K562 treated with DMSO at 1 percent for 4 hours (cell line): ENCODE measurements around the gene JAGN1. TPM values are rescaled to one million over a fixed set of nuclear protein-coding genes. Genes with fewer than 3 reads are reported as not detected.

ENCODE experiments used
- total RNA-seq: library from RNA; unstranded; fragments of 300-600 nt; gene quantifications from 2 replicates; pipeline ENCODE4 v1.2.3, GENCODE V29; 2022; ENCODE audit not compliant: insufficient read depth

JAGN1 gene
- 45.5 and 55.9 TPM in 2 replicates for total RNA-seq

DNA sequence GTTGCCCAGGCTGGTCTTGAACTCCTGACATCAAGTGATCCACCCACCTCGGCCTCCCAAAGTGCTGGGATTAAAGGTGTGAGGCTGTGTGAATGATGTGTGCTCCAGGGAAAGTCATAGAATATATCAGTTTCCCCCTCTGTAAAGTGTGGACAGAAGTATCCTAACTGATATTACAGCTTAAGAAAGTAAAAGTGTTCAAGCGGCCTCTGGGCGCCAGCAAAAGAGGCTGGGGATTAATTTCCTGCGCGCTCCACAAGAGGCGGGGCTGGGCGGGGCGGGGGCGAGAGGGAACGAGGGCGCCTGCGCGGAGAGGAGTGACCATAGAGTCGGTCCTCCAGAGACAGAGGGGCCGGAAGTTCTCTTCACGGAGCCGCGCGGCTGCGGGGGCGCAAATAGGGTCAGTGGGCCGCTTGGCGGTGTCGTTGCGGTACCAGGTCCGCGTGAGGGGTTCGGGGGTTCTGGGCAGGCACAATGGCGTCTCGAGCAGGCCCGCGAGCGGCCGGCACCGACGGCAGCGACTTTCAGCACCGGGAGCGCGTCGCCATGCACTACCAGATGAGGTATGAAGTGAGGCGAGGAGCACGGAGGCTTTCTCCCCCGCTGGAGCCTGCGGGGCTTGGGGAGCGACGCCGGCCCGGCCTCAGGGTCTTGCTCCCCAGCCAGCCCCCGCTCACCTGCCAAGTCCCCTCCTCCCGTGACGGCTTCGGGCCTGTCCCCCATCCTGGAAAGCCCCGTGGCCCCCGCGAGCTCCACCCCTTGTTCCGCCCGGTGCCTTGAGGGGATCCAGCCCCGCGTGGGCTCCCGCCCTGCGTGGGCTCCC, at the start of gene JAGN1:
Gene JAGN1 (plus strand): TSS at position 362 of the 823 bp plus-strand sequence. CDS start 113 bp downstream, at position 475.

DNA sequence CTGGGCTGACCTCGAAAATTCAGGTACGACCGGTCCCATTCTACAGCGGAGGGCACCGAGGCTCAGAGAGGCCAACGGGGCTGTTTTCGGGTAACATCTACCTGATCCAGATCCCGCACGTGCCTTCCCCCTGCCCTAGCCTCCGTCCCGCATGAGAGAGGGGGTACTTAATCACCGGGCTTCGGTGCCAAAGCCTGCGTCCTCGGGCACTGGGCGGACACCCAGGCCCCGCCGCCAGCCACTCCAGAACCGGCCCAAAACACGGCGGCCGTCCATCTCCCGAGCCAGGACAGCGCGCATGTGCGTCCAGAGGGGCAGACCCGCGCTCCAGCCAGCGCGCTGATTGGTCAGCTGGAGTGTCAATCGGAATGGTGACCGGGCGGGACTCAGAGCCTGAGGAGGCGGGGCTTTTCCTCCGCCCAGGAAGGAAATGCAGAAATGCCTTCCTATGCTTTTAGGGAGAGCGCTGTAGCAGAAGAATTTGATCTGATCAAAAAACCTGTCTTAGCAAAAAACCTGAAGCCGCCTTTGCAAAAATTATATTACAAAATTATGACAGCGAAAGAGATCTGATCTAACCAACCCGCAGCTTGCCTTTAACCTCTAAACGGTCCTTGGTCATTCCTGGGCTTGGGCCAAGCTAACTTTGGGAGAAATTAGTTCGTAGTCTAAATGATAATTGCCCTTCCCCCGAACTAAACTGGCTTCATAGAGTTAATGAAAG, 46.5 kb upstream of the JAGN1 start, which contains the start of gene RPUSD3:
Gene RPUSD3 (minus strand): TSS at position 294 of the 724 bp plus-strand sequence. CDS start 18 bp downstream, at position 276.

DNA sequence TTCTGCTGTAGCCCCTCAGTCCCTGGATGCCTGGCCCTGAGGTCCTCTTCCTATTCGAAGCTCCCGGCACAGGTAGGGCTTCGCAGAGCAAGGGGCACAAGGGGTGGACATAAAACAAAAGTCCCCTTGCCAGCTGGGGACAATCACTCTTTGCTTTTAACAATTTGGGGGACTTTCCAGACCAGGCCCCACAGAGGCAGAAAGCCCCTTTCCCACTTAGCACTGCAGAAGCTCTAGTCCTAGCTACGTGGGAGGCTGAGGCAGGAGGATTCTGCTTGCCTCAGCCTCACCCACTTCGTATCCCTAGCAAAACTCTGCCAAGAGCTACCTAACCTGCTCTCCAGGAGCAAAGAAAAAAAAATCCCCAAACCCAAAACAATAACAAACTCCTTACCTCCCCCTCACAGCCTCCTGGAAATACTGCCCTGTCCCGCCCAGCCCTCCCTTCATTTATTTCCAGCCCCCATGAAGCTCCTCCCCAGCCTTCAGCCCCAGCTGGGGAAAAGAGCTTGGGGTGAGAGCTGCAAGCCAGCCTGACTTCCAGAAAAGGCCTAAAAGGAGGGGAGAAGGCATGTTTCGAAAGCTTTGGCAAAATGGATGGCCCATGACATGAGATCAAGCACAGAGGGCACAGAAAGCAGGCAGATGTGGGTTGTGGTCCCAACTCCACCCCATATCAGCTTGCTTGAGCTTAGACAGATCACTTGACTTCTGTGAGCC, 10.4 kb upstream of the JAGN1 start, which contains the start of gene CIDEC:
Gene CIDEC (minus strand): TSS at position 424 of the 720 bp plus-strand sequence. CDS start 1,767 bp downstream, outside the sequence.

DNA sequence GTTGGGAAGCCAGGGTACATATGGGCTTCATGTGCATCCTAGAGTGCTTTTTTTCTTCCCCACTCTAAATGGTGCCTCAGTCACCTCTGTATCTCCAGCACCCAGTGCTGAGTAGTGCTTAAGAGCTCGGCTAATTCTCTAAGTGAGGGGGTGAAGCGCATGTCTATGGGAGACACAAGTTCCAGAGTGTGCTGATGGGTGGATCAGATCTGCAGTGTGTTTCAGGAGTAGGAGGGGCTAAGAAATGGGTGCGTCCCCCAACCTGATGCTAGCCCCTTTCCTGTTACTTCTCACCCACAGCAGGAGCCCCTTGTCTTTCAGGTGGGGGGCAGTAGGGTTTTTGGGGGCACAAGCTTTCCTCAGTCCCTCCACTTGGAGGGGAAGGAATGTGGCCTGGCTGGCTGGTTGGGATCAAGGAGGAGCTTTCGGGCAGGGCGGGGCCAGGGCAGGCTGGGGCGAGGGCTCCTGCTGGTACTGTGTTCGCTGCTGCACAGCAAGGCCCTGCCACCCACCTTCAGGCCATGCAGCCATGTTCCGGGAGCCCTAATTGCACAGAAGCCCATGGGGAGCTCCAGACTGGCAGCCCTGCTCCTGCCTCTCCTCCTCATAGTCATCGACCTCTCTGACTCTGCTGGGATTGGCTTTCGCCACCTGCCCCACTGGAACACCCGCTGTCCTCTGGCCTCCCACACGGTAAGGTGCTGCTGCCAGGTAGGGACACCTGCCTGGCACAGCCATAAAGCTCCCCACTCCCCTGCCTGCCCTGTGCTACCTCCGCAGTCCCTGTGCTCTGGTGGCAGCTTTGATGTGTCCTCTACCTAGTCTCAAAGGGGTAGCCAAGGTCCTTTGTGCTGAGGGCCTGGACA, 12.2 kb downstream of the JAGN1 start, which contains the start of gene IL17RE:
Gene IL17RE (plus strand): TSS at position 477 of the 866 bp plus-strand sequence. CDS start 85 bp downstream, at position 562.

DNA sequence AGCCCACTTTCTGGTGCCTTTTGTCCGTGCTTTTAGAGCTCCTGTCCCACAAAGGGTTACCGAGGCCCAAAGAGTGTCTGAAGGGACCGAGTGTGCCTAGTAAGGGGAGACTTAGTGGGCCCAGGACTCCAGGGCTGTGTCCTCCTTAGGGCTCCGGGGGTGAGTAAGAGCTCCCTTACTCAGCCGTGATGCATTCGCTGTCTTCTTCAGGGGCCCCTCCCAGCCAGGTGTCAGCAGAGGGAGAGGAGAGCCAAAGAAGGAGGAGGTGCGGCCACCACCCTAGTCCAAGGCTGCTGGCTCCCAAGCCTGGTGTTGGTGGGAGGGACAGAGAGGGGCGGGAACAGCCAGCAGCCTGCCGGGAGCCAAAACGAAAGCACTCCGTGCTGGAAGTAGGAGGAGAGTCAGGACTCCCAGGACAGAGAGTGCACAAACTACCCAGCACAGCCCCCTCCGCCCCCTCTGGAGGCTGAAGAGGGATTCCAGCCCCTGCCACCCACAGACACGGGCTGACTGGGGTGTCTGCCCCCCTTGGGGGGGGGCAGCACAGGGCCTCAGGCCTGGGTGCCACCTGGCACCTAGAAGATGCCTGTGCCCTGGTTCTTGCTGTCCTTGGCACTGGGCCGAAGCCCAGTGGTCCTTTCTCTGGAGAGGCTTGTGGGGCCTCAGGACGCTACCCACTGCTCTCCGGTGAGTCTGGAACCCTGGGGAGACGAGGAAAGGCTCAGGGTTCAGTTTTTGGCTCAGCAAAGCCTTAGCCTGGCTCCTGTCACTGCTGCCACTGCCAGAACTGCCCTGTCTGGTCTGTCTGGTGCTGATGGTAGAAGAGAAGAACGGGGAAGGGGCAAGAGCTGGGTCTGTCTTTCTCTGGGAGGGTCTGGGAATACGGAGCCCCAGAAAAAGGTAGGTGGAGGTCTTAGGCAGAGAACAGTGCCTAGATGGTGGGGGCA, 26.6 kb downstream of the JAGN1 start, which contains the start of gene IL17RC:
Gene IL17RC (plus strand): TSS at position 365 of the 947 bp plus-strand sequence. CDS start 218 bp downstream, at position 583.

DNA sequence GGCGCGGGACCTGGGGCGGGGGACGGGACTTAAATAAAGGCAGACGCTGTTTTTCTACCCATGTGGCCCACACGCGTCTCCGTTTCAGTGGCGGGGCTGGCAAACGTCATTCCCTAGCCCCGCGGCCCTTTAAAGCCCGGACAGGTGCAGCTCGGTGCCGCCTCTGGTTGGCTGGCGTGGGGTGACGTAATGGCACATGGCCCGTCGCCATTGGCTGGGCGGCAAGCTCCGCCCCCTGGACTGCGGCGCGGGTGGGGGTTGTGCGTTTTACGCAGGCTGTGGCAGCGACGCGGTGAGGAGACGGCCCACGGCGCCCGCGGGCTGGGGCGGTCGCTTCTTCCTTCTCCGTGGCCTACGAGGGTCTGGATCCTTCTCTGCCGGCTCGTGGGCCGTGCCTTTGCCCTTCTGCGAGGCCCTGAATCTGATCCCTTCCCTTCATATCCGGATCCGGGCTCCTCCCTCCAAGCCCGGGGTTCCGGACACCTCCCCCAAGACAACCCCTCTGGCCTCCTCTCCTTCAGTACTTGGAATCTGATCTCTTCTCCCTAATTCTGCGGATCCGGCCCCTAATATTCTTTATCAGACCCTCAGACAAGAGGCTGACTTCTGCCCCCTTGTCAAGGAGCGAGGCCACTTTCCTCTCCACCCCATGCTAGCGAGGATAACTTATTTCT, 43.3 kb downstream of the JAGN1 start, which contains the start of gene CRELD1:
Gene CRELD1 (plus strand): TSS at position 274 of the 674 bp plus-strand sequence. CDS start 605 bp downstream, outside the sequence.

Other genes starting within 250 kb of the JAGN1 start
- gene MTMR14, start 241.1 kb upstream of the JAGN1 start, total RNA-seq: 63.5 and 69.5 TPM in 2 replicates
- not detected in 2 replicates for gene CPNE9, start 186.8 kb upstream of the JAGN1 start, total RNA-seq
- 19.5 and 29.7 TPM in 2 replicates for gene BRPF1, start 158.9 kb upstream of the JAGN1 start, total RNA-seq
- 20.9 and 24.2 TPM in 2 replicates for gene OGG1, start 140.7 kb upstream of the JAGN1 start, total RNA-seq
- 16.1 and 20.6 TPM in 2 replicates for gene CAMK1, start 120.7 kb upstream of the JAGN1 start, total RNA-seq
- 121 and 126 TPM in 2 replicates for gene TADA3, start 98.1 kb upstream of the JAGN1 start, total RNA-seq
- gene ARPC4, start 97.5 kb upstream of the JAGN1 start, total RNA-seq: 31.4 and 43.3 TPM in 2 replicates
- 36.4 and 73.2 TPM in 2 replicates for gene TTLL3, start 80.3 kb upstream of the JAGN1 start, total RNA-seq
- 58.7 and 68.6 TPM in 2 replicates for gene RPUSD3, start 46.6 kb upstream of the JAGN1 start, total RNA-seq
- gene CIDEC, start 10.4 kb upstream of the JAGN1 start, total RNA-seq: not detected in 2 replicates
- gene IL17RE, start 12.2 kb downstream of the JAGN1 start, total RNA-seq: 0.47 and 0.73 TPM in 2 replicates
- 25.2 and 30.3 TPM in 2 replicates for gene IL17RC, start 26.5 kb downstream of the JAGN1 start, total RNA-seq
- 14.9 and 18.3 TPM in 2 replicates for gene CRELD1, start 43.2 kb downstream of the JAGN1 start, total RNA-seq
- 2.0 and 2.2 TPM in 2 replicates for gene PRRT3, start 61.8 kb downstream of the JAGN1 start, total RNA-seq
- 35.7 and 39.9 TPM in 2 replicates for gene EMC3, start 96.2 kb downstream of the JAGN1 start, total RNA-seq
- gene FANCD2, start 135.8 kb downstream of the JAGN1 start, total RNA-seq: 43.5 and 64.5 TPM in 2 replicates
- gene FANCD2OS, start 217.6 kb downstream of the JAGN1 start, total RNA-seq: not detected in 2 replicates
- 234 and 242 TPM in 2 replicates for gene BRK1, start 225.1 kb downstream of the JAGN1 start, total RNA-seq